Lung (tissue), 12 donors: ENCODE measurements around the gene AQP12B. TPM values are rescaled to one million over a fixed set of nuclear protein-coding genes. Genes with fewer than 3 reads are reported as not detected.

ENCODE experiments used
- ATAC-seq: fragments of 200-7000 bp; cut with Tn5 transposase; one replicate; pipeline ENCODE4 v1.9.1; 2020; ENCODE audit warnings: moderate number of reproducible peaks; ENCODE audit not compliant: insufficient read depth, low FRiP score
- DNase-seq, 3 donors: peaks; one replicate each; pipeline ENCODE4 v3.0.0-alpha.2; 2013 to 2017
- H3K27ac ChIP-seq, 2 donors: one replicate each; pipeline ENCODE4 v1.5.1; 2013; ENCODE audit warnings: mild to moderate bottlenecking in 2 of 2, moderate library complexity in 2 of 2, control low read depth in 1 of 2, inconsistent platforms in 1 of 2, low read depth in 1 of 2, low read length in 1 of 2
- H3K27me3 ChIP-seq, 3 donors: one replicate each; pipeline ENCODE4 v1.5.1; 2013; ENCODE audit warnings: low read length in 2 of 3; ENCODE audit not compliant: control insufficient read depth in 3 of 3, insufficient read depth in 3 of 3
- H3K36me3 ChIP-seq, 4 donors: one replicate each; pipeline ENCODE4 v1.5.1; 2013; ENCODE audit warnings: low read length in 4 of 4, mild to moderate bottlenecking in 1 of 4, moderate library complexity in 1 of 4; ENCODE audit not compliant: control insufficient read depth in 4 of 4, insufficient read depth in 4 of 4
- H3K4me1 ChIP-seq, 5 donors: one replicate each; pipeline ENCODE4 v1.5.1; 2013; ENCODE audit warnings: low read length in 5 of 5, mild to moderate bottlenecking in 2 of 5, moderate library complexity in 1 of 5; ENCODE audit not compliant: control insufficient read depth in 5 of 5, insufficient read depth in 5 of 5
- H3K4me3 ChIP-seq: one replicate; pipeline ENCODE4 v1.5.1; 2013; ENCODE audit warnings: mild to moderate bottlenecking, control low read depth, moderate library complexity
- H3K9ac ChIP-seq, 2 donors: one replicate each; pipeline ENCODE4 v1.5.1; 2013; ENCODE audit warnings: low read length in 2 of 2, control low read depth in 1 of 2; ENCODE audit not compliant: insufficient read depth in 1 of 2
- H3K9me3 ChIP-seq, 4 donors: one replicate each; pipeline ENCODE4 v1.5.1; 2013; ENCODE audit warnings: low read length in 3 of 4, mild to moderate bottlenecking in 1 of 4, moderate library complexity in 1 of 4; ENCODE audit not compliant: control insufficient read depth in 4 of 4, insufficient read depth in 3 of 4
- CTCF ChIP-seq: IDR thresholded peaks from 2 replicates; pipeline ENCODE4 v1.5.1; 2012; ENCODE audit warnings: mild to moderate bottlenecking; ENCODE audit errors: control extremely low read depth, extremely low read depth
- WGBS, 2 donors: extraction: QIAGEN DNeasy Blood & Tissue Kit; methylation state at CpG; one replicate each; pipeline ENCODE4 v1.1.7; 2013; 5-methylcytosine and 5-hydroxymethylcytosine counted together
- polyA plus RNA-seq, 2 donors: library from polyadenylated mRNA; stranded (reverse); fragments of 200-250 nt; gene quantifications; one replicate each; pipeline ENCODE4 v1.2.1, GENCODE V29; 2013
- total RNA-seq, 2 donors: library from RNA; depleted of rRNA in 1 of 2; stranded (reverse); fragments of >200 nt in 1 of 2; gene quantifications; one replicate each; pipeline ENCODE4 v1.2.1, GENCODE V29; 2014 to 2021
- donor health status: control.
- donor health status: control.
- donor health status: Bipolar disorder and iron deficiency.
- donor health status: healthy.
- donor health status: DM: yes; HTN: yes; CAD: no.

Gene AQP12B
- total and polyA plus RNA-seq, 4 donors = 0.15 TPM; not detected in 3

GRCh38 chr2:240645346-240645745 lies 37.3 kb downstream of the AQP12B start:
- no peak overlapping the region for H3K9ac ChIP-seq
- H3K36me3 ChIP-seq = no peaks in the 10 kb centered on the region
- ATAC-seq (no peak), DNase-seq (no peak)
- peaks cover 0 to 7% (median 0%) of the 10 kb centered on the region in 4 donors for H3K9me3 ChIP-seq
- H3K27me3 ChIP-seq = peaks cover 1 to 13% (median 8%) of the 10 kb centered on the region in 3 donors
- no peak overlapping the region for H3K27ac ChIP-seq
- 91 to 93% methylated on average over 10 of the region's 10 CpGs for WGBS, 2 donors
- no peak for TF ChIP-seq CTCF
- H3K4me3 ChIP-seq = no peak overlapping the region
- no peaks in the 10 kb centered on the region for H3K4me1 ChIP-seq

- TF ChIP-seq CTCF = no peak
- Histone ChIP-seq H3K4me1 (no peaks in the 10 kb centered on the region), H3K27ac (no peak overlapping the region), H3K27me3 (peaks cover 0 to 14% (median 8%) of the 10 kb centered on the region in 3 donors), H3K9ac (no peak overlapping the region), H3K4me3 (no peak overlapping the region), H3K36me3 (no peaks in the 10 kb centered on the region), H3K9me3 (peaks cover 0 to 7% (median 0%) of the 10 kb centered on the region in 4 donors)
- WGBS, 2 donors = 51 to 65% methylated on average over 8 of the region's 8 CpGs
- DNase-seq (no peak), ATAC-seq (no peak)
Measured at GRCh38 chr2:240644859-240645301, 37.8 kb downstream of the AQP12B start.

GRCh38 chr2:240644171-240644651 lies 38.5 kb downstream of the AQP12B start:
- TF ChIP-seq CTCF = no peak
- no peak for DNase-seq

GRCh38 chr2:240643811-240644150 lies 38.9 kb downstream of the AQP12B start:
- no peak for ATAC-seq
- H3K4me3 ChIP-seq = no peak overlapping the region
- WGBS, 2 donors = 85 to 90% methylated on average over 15 of the region's 15 CpGs
- TF ChIP-seq CTCF = no peak
- no peaks in the 10 kb centered on the region for H3K36me3 ChIP-seq
- no peaks in the 10 kb centered on the region for H3K4me1 ChIP-seq
- no peak overlapping the region for H3K9ac ChIP-seq
- H3K9me3 ChIP-seq = peaks cover 0 to 7% (median 0%) of the 10 kb centered on the region in 4 donors
- no peak overlapping the region for H3K27ac ChIP-seq
- H3K27me3 ChIP-seq = peaks cover 0 to 8% (median 8%) of the 10 kb centered on the region in 3 donors
- no peak for DNase-seq

More at GRCh38 chr2:240644171-240644651, 38.5 kb downstream of the AQP12B start:
- Histone ChIP-seq H3K27ac (no peak overlapping the region), H3K4me1 (no peaks in the 10 kb centered on the region), H3K36me3 (no peaks in the 10 kb centered on the region), H3K9ac (no peak overlapping the region), H3K9me3 (peaks cover 0 to 7% (median 0%) of the 10 kb centered on the region in 4 donors), H3K4me3 (no peak overlapping the region), H3K27me3 (peaks cover 0 to 12% (median 8%) of the 10 kb centered on the region in 3 donors)
- ATAC-seq = no peak
- 68 to 89% methylated on average over 10 to 14 of the region's 14 CpGs for WGBS, 2 donors
